Activated T-cell treated with anti-CD3 and anti-CD28 coated beads, Interleukin-2, amount 50 U/mL, for 24 hours (primary cell): ENCODE measurements around the gene LGALSL.

Experiments
- DNase-seq: peaks from one replicate; pipeline ENCODE4 v3.0.0-alpha.2; 2020
- H3K27ac Mint-ChIP-seq: 2 replicates; pipeline ENCODE4 v1.8.0; 2020; ENCODE audit warnings: mild to moderate bottlenecking, mixed read lengths
- H3K27me3 Mint-ChIP-seq: 2 replicates; pipeline ENCODE4 v1.8.0; 2020; ENCODE audit warnings: mixed read lengths
- H3K36me3 Mint-ChIP-seq: 2 replicates; pipeline ENCODE4 v1.8.0; 2020; ENCODE audit warnings: low read depth, mixed read lengths
- H3K4me1 Mint-ChIP-seq: 2 replicates; pipeline ENCODE4 v1.8.0; 2020; ENCODE audit warnings: low read depth, mixed read lengths
- H3K4me3 Mint-ChIP-seq: 2 replicates; pipeline ENCODE4 v1.8.0; 2020; ENCODE audit warnings: mild to moderate bottlenecking, moderate library complexity, mixed read lengths
- H3K9me3 Mint-ChIP-seq: 2 replicates; pipeline ENCODE4 v1.8.0; 2020; ENCODE audit warnings: mixed read lengths

Gene LGALSL

GRCh38 chr2:64488050-64488974 lies 34.4 kb downstream of the LGALSL start:
- no peaks in the 10 kb centered on the region for H3K9me3 Mint-ChIP-seq
- no peaks in the 10 kb centered on the region for H3K36me3 Mint-ChIP-seq
- no peaks in the 10 kb centered on the region for H3K27me3 Mint-ChIP-seq
- H3K27ac Mint-ChIP-seq, result no peak overlapping the region
- peak; percentile 86 for DNase-seq
- no peak overlapping the region for H3K4me3 Mint-ChIP-seq
- H3K4me1 Mint-ChIP-seq, result peaks cover 9% of the 10 kb centered on the region

GRCh38 chr2:64489081-64489751 lies 35.3 kb downstream of the LGALSL start:
- no peak overlapping the region for H3K27ac Mint-ChIP-seq
- H3K36me3 Mint-ChIP-seq, result no peaks in the 10 kb centered on the region
- no peaks in the 10 kb centered on the region for H3K9me3 Mint-ChIP-seq
- no peaks in the 10 kb centered on the region for H3K27me3 Mint-ChIP-seq
- DNase-seq, result no peak
- H3K4me1 Mint-ChIP-seq, result peaks cover 9% of the 10 kb centered on the region
- H3K4me3 Mint-ChIP-seq, result no peak overlapping the region

GRCh38 chr2:64491426-64491825 lies 37.5 kb downstream of the LGALSL start:
- H3K9me3 Mint-ChIP-seq, result no peaks in the 10 kb centered on the region
- no peak for DNase-seq
- no peak overlapping the region for H3K4me3 Mint-ChIP-seq
- H3K27ac Mint-ChIP-seq, result no peak overlapping the region
- H3K4me1 Mint-ChIP-seq, result peaks cover 9% of the 10 kb centered on the region
- peaks cover 2% of the 10 kb centered on the region for H3K27me3 Mint-ChIP-seq
- no peaks in the 10 kb centered on the region for H3K36me3 Mint-ChIP-seq

GRCh38 chr2:64492272-64492671 lies 38.3 kb downstream of the LGALSL start:
- Mint-ChIP-seq H3K27me3 (peaks cover 2% of the 10 kb centered on the region), H3K4me1 (peaks cover 9% of the 10 kb centered on the region), H3K4me3 (no peak overlapping the region), H3K9me3 (no peaks in the 10 kb centered on the region), H3K27ac (no peak overlapping the region), H3K36me3 (no peaks in the 10 kb centered on the region)
- no peak for DNase-seq

- Mint-ChIP-seq H3K36me3 (no peaks in the 10 kb centered on the region), H3K27me3 (peaks cover 5% of the 10 kb centered on the region), H3K27ac (no peak overlapping the region), H3K9me3 (no peaks in the 10 kb centered on the region), H3K4me3 (no peak overlapping the region), H3K4me1 (peaks cover 9% of the 10 kb centered on the region)
- no peak for DNase-seq
These were observed 38.9 kb downstream of the LGALSL start for GRCh38 chr2:64492821-64493220.

GRCh38 chr2:64493788-64494187 lies 39.8 kb downstream of the LGALSL start:
- DNase-seq, result no peak
- no peak overlapping the region for H3K27ac Mint-ChIP-seq
- no peak overlapping the region for H3K4me3 Mint-ChIP-seq
- no peaks in the 10 kb centered on the region for H3K9me3 Mint-ChIP-seq
- peaks cover 3% of the 10 kb centered on the region for H3K4me1 Mint-ChIP-seq
- no peaks in the 10 kb centered on the region for H3K36me3 Mint-ChIP-seq
- peaks cover 8% of the 10 kb centered on the region for H3K27me3 Mint-ChIP-seq

GRCh38 chr2:64498438-64498837 lies 44.5 kb downstream of the LGALSL start:
- Mint-ChIP-seq H3K9me3 (no peaks in the 10 kb centered on the region), H3K4me3 (no peak overlapping the region), H3K27ac (no peak overlapping the region), H3K27me3 (peaks cover 10% of the 10 kb centered on the region), H3K4me1 (peaks cover 5% of the 10 kb centered on the region), H3K36me3 (no peaks in the 10 kb centered on the region)
- DNase-seq, result no peak

GRCh38 chr2:64500549-64500948 lies 46.6 kb downstream of the LGALSL start:
- Mint-ChIP-seq H3K36me3 (no peaks in the 10 kb centered on the region), H3K4me3 (no peak overlapping the region), H3K9me3 (no peaks in the 10 kb centered on the region), H3K4me1 (peaks cover 5% of the 10 kb centered on the region), H3K27ac (no peak overlapping the region), H3K27me3 (peaks cover 10% of the 10 kb centered on the region)
- DNase-seq, result no peak

- H3K27me3 Mint-ChIP-seq, result peaks cover 8% of the 10 kb centered on the region
- no peak for DNase-seq
- H3K4me1 Mint-ChIP-seq, result peaks cover 5% of the 10 kb centered on the region
- no peaks in the 10 kb centered on the region for H3K9me3 Mint-ChIP-seq
- no peaks in the 10 kb centered on the region for H3K36me3 Mint-ChIP-seq
- H3K27ac Mint-ChIP-seq, result no peak overlapping the region
- H3K4me3 Mint-ChIP-seq, result no peak overlapping the region
These were observed 48.0 kb downstream of the LGALSL start for GRCh38 chr2:64501946-64502345.

GRCh38 chr2:64502860-64503259 lies 48.9 kb downstream of the LGALSL start:
- H3K9me3 Mint-ChIP-seq, result no peaks in the 10 kb centered on the region
- H3K27ac Mint-ChIP-seq, result no peak overlapping the region
- peaks cover 5% of the 10 kb centered on the region for H3K4me1 Mint-ChIP-seq
- no peaks in the 10 kb centered on the region for H3K36me3 Mint-ChIP-seq
- no peak overlapping the region for H3K4me3 Mint-ChIP-seq
- no peak for DNase-seq
- peaks cover 5% of the 10 kb centered on the region for H3K27me3 Mint-ChIP-seq

GRCh38 chr2:64504774-64505720 lies 51.1 kb downstream of the LGALSL start:
- Mint-ChIP-seq H3K4me1 (no peaks in the 10 kb centered on the region), H3K27ac (no peak overlapping the region), H3K4me3 (no peak overlapping the region), H3K27me3 (no peaks in the 10 kb centered on the region), H3K36me3 (no peaks in the 10 kb centered on the region), H3K9me3 (no peaks in the 10 kb centered on the region)
- no peak for DNase-seq

- H3K4me3 Mint-ChIP-seq, result no peak overlapping the region
- no peaks in the 10 kb centered on the region for H3K36me3 Mint-ChIP-seq
- DNase-seq, result no peak
- no peaks in the 10 kb centered on the region for H3K9me3 Mint-ChIP-seq
- H3K27ac Mint-ChIP-seq, result no peak overlapping the region
- H3K4me1 Mint-ChIP-seq, result no peaks in the 10 kb centered on the region
- no peaks in the 10 kb centered on the region for H3K27me3 Mint-ChIP-seq
These were observed 52.7 kb downstream of the LGALSL start for GRCh38 chr2:64506686-64507085.
